ENCODE results near the gene MCF2L.

Gene MCF2L

GRCh38 chr13:112947796-112948195 is 21.2 kb upstream of the MCF2L start:
- H3K27ac ChIP-seq (ENCODE audit: low read depth, low read length), result no peak overlapping the region
- no peaks in the 10 kb centered on the region for H3K4me1 ChIP-seq (ENCODE audit: control insufficient read depth, insufficient read depth, low read length)
- no peaks in the 10 kb centered on the region for H3K36me3 ChIP-seq (ENCODE audit: control insufficient read depth, insufficient read depth, low read length)
- H3K9me3 ChIP-seq (ENCODE audit: control insufficient read depth, insufficient read depth, low read length), result no peaks in the 10 kb centered on the region
- no peak overlapping the region for H3K9ac ChIP-seq (ENCODE audit: low read depth, low read length)
- no peaks in the 10 kb centered on the region for H3K27me3 ChIP-seq (ENCODE audit: control insufficient read depth, insufficient read depth, low read length)
- H3K4me3 ChIP-seq (ENCODE audit: low read depth, low read length), result no peak overlapping the region

GRCh38 chr13:112951674-112952371 is 17.2 kb upstream of the MCF2L start:
- Histone ChIP-seq H3K9ac (ENCODE audit: low read depth, low read length) (no peak overlapping the region), H3K27ac (ENCODE audit: low read depth, low read length) (no peak overlapping the region), H3K9me3 (ENCODE audit: control insufficient read depth, insufficient read depth, low read length) (no peaks in the 10 kb centered on the region)

GRCh38 chr13:112952759-112953551 is 16.1 kb upstream of the MCF2L start:
- Histone ChIP-seq H3K9me3 (ENCODE audit: control insufficient read depth, insufficient read depth, low read length) (no peaks in the 10 kb centered on the region), H3K4me3 (ENCODE audit: low read depth, low read length) (no peak overlapping the region), H3K27me3 (ENCODE audit: control insufficient read depth, insufficient read depth, low read length) (no peaks in the 10 kb centered on the region), H3K27ac (ENCODE audit: low read depth, low read length) (no peak overlapping the region), H3K4me1 (ENCODE audit: control insufficient read depth, insufficient read depth, low read length) (peaks cover 9% of the 10 kb centered on the region; the same call in 1 of the 2 replicates), H3K36me3 (ENCODE audit: control insufficient read depth, insufficient read depth, low read length) (no peaks in the 10 kb centered on the region), H3K9ac (ENCODE audit: low read depth, low read length) (no peak overlapping the region)

More at GRCh38 chr13:112951674-112952371, 17.2 kb upstream of the MCF2L start:
- H3K36me3 ChIP-seq (ENCODE audit: control insufficient read depth, insufficient read depth, low read length), result no peaks in the 10 kb centered on the region
- no peaks in the 10 kb centered on the region for H3K27me3 ChIP-seq (ENCODE audit: control insufficient read depth, insufficient read depth, low read length)
- H3K4me1 ChIP-seq (ENCODE audit: control insufficient read depth, insufficient read depth, low read length), result peaks cover 4% of the 10 kb centered on the region; the same call in 1 of the 2 replicates
- no peak overlapping the region for H3K4me3 ChIP-seq (ENCODE audit: low read depth, low read length)

- no peak overlapping the region for H3K9ac ChIP-seq (ENCODE audit: low read depth, low read length)
- H3K4me1 ChIP-seq (ENCODE audit: control insufficient read depth, insufficient read depth, low read length), result peaks cover 9% of the 10 kb centered on the region; the same call in 1 of the 2 replicates
- no peaks in the 10 kb centered on the region for H3K27me3 ChIP-seq (ENCODE audit: control insufficient read depth, insufficient read depth, low read length)
- no peaks in the 10 kb centered on the region for H3K9me3 ChIP-seq (ENCODE audit: control insufficient read depth, insufficient read depth, low read length)
- no peaks in the 10 kb centered on the region for H3K36me3 ChIP-seq (ENCODE audit: control insufficient read depth, insufficient read depth, low read length)
- H3K27ac ChIP-seq (ENCODE audit: low read depth, low read length), result no peak overlapping the region
- H3K4me3 ChIP-seq (ENCODE audit: low read depth, low read length), result no peak overlapping the region
These were observed 15.2 kb upstream of the MCF2L start for GRCh38 chr13:112953591-112954487.

- no peak overlapping the region for H3K4me3 ChIP-seq (ENCODE audit: low read depth, low read length)
- H3K9ac ChIP-seq (ENCODE audit: low read depth, low read length), result no peak overlapping the region
- no peaks in the 10 kb centered on the region for H3K36me3 ChIP-seq (ENCODE audit: control insufficient read depth, insufficient read depth, low read length)
- H3K9me3 ChIP-seq (ENCODE audit: control insufficient read depth, insufficient read depth, low read length), result no peaks in the 10 kb centered on the region
- no peak overlapping the region for H3K27ac ChIP-seq (ENCODE audit: low read depth, low read length)
- H3K27me3 ChIP-seq (ENCODE audit: control insufficient read depth, insufficient read depth, low read length), result no peaks in the 10 kb centered on the region
- peaks cover 9% of the 10 kb centered on the region; the same call in 1 of the 2 replicates for H3K4me1 ChIP-seq (ENCODE audit: control insufficient read depth, insufficient read depth, low read length)
These were observed 14.3 kb upstream of the MCF2L start for GRCh38 chr13:112954488-112955270.

GRCh38 chr13:112955271-112955937 is 13.6 kb upstream of the MCF2L start:
- Histone ChIP-seq H3K4me3 (ENCODE audit: low read depth, low read length) (no peak overlapping the region), H3K36me3 (ENCODE audit: control insufficient read depth, insufficient read depth, low read length) (no peaks in the 10 kb centered on the region), H3K4me1 (ENCODE audit: control insufficient read depth, insufficient read depth, low read length) (peaks cover 9% of the 10 kb centered on the region; the same call in 1 of the 2 replicates), H3K9me3 (ENCODE audit: control insufficient read depth, insufficient read depth, low read length) (no peaks in the 10 kb centered on the region), H3K27ac (ENCODE audit: low read depth, low read length) (no peak overlapping the region), H3K9ac (ENCODE audit: low read depth, low read length) (no peak overlapping the region), H3K27me3 (ENCODE audit: control insufficient read depth, insufficient read depth, low read length) (no peaks in the 10 kb centered on the region)

GRCh38 chr13:112955956-112956355 is 13.1 kb upstream of the MCF2L start:
- Histone ChIP-seq H3K27ac (ENCODE audit: low read depth, low read length) (no peak overlapping the region), H3K4me3 (ENCODE audit: low read depth, low read length) (no peak overlapping the region), H3K4me1 (ENCODE audit: control insufficient read depth, insufficient read depth, low read length) (peaks cover 9% of the 10 kb centered on the region; the same call in 1 of the 2 replicates), H3K9ac (ENCODE audit: low read depth, low read length) (no peak overlapping the region), H3K27me3 (ENCODE audit: control insufficient read depth, insufficient read depth, low read length) (no peaks in the 10 kb centered on the region), H3K36me3 (ENCODE audit: control insufficient read depth, insufficient read depth, low read length) (no peaks in the 10 kb centered on the region), H3K9me3 (ENCODE audit: control insufficient read depth, insufficient read depth, low read length) (no peaks in the 10 kb centered on the region)

- H3K27ac ChIP-seq (ENCODE audit: low read depth, low read length), result peak overlapping the region; percentile 15
These were observed 12.3 kb upstream of the MCF2L start for GRCh38 chr13:112956571-112957294.

GRCh38 chr13:112957295-112957677 is 11.7 kb upstream of the MCF2L start:
- H3K4me1 ChIP-seq (ENCODE audit: control insufficient read depth, insufficient read depth, low read length), result peaks cover 9% of the 10 kb centered on the region; the same call in 1 of the 2 replicates
- no peaks in the 10 kb centered on the region for H3K36me3 ChIP-seq (ENCODE audit: control insufficient read depth, insufficient read depth, low read length)
- H3K27ac ChIP-seq (ENCODE audit: low read depth, low read length), result peak overlapping the region; percentile 6
- no peak overlapping the region for H3K9ac ChIP-seq (ENCODE audit: low read depth, low read length)
- H3K9me3 ChIP-seq (ENCODE audit: control insufficient read depth, insufficient read depth, low read length), result no peaks in the 10 kb centered on the region
- H3K27me3 ChIP-seq (ENCODE audit: control insufficient read depth, insufficient read depth, low read length), result no peaks in the 10 kb centered on the region
- H3K4me3 ChIP-seq (ENCODE audit: low read depth, low read length), result no peak overlapping the region

More at GRCh38 chr13:112956571-112957294, 12.3 kb upstream of the MCF2L start:
- Histone ChIP-seq H3K27me3 (ENCODE audit: control insufficient read depth, insufficient read depth, low read length) (no peaks in the 10 kb centered on the region), H3K36me3 (ENCODE audit: control insufficient read depth, insufficient read depth, low read length) (no peaks in the 10 kb centered on the region), H3K9me3 (ENCODE audit: control insufficient read depth, insufficient read depth, low read length) (no peaks in the 10 kb centered on the region), H3K9ac (ENCODE audit: low read depth, low read length) (no peak overlapping the region), H3K4me1 (ENCODE audit: control insufficient read depth, insufficient read depth, low read length) (peaks cover 9% of the 10 kb centered on the region; the same call in 1 of the 2 replicates), H3K4me3 (ENCODE audit: low read depth, low read length) (no peak overlapping the region)
